Thyroid gland (tissue), 4 donors: Measurements from ENCODE around the gene COL16A1.

Experiments
- CTCF ChIP-seq, 6 experiments: fragments of 200-600 bp in 3 of 6; fragments of 450-650 bp in 3 of 6; sonication (generic) in 3 of 6; IDR thresholded peaks; one replicate each; pipeline ENCODE4 v1.5.1; 2016 to 2019; ENCODE audit warnings: antibody characterized with exemption in 6 of 6, mild to moderate bottlenecking in 2 of 6, inconsistent platforms in 1 of 6, moderate library complexity in 1 of 6
- POLR2A ChIP-seq, 2 donors: fragments of 450-650 bp; IDR thresholded peaks; one replicate each; pipeline ENCODE4 v1.6.1; 2017; ENCODE audit warnings: antibody characterized with exemption in 2 of 2, mild to moderate bottlenecking in 2 of 2, moderate library complexity in 1 of 2

GRCh38 chr1:31627930-31628559 lies 75.8 kb downstream of the COL16A1 start:
- TF ChIP-seq CTCF (IDR thresholded peaks at IDR 0.05) = no peak
- peak in 1 of 2 donors; percentile 83 for TF ChIP-seq POLR2A (IDR thresholded peaks at IDR 0.05)
